Astrocyte (in vitro differentiated cells and primary cell): Measurements from ENCODE around the gene AARS2. TPM values are rescaled to one million over a fixed set of nuclear protein-coding genes. Genes with fewer than 3 reads are reported as not detected.
A peak's percentile ranks its signal among the peaks of the same experiment; 100 is the strongest.

Source experiments
- DNase-seq: peaks from one replicate; pipeline ENCODE4 v3.0.0-alpha.2; 2010; ENCODE audit warnings: low read depth
- FAIRE-seq: peaks from 2 replicates; lab custom pipeline; 2011; peaks lifted over from hg19 to GRCh38; lab: Jason Lieb, UNC
- H2AFZ ChIP-seq: 2 replicates; pipeline ENCODE4 v1.6.0; 2012; ENCODE audit warnings: low read depth, low read length, inconsistent platforms
- H3K27ac ChIP-seq: 2 replicates; pipeline ENCODE4 v1.5.1; 2011; ENCODE audit warnings: low read depth, low read length, inconsistent platforms
- H3K27me3 ChIP-seq: 2 replicates; pipeline ENCODE4 v1.6.0; 2011; ENCODE audit warnings: low read length, inconsistent platforms; ENCODE audit not compliant: insufficient read depth
- H3K36me3 ChIP-seq: 2 replicates; pipeline ENCODE4 v1.5.1; 2011; ENCODE audit warnings: low read length, inconsistent platforms; ENCODE audit not compliant: insufficient read depth
- H3K4me1 ChIP-seq: 2 replicates; pipeline ENCODE4 v1.5.1; 2011; ENCODE audit warnings: low read length, inconsistent platforms; ENCODE audit not compliant: insufficient read depth
- H3K4me2 ChIP-seq: 2 replicates; pipeline ENCODE4 v1.6.0; 2012; ENCODE audit warnings: low read length, inconsistent platforms
- H3K4me3 ChIP-seq: 2 replicates; pipeline ENCODE4 v1.5.1; 2011; ENCODE audit warnings: low read depth, mild to moderate bottlenecking, low read length, inconsistent platforms; ENCODE audit not compliant: insufficient read depth
- H3K79me2 ChIP-seq: 2 replicates; pipeline ENCODE4 v1.6.0; 2012; ENCODE audit warnings: mild to moderate bottlenecking, low read length, inconsistent platforms; ENCODE audit not compliant: insufficient read depth
- H3K9ac ChIP-seq: 2 replicates; pipeline ENCODE4 v1.6.0; 2012; ENCODE audit warnings: mild to moderate bottlenecking, low read length, inconsistent platforms
- H3K9me3 ChIP-seq: 2 replicates; pipeline ENCODE4 v1.5.1; 2012; ENCODE audit warnings: low read depth, mild to moderate bottlenecking, low read length, inconsistent platforms; ENCODE audit not compliant: insufficient read depth
- H4K20me1 ChIP-seq: 2 replicates; pipeline ENCODE4 v1.6.0; 2012; ENCODE audit warnings: low read length, inconsistent platforms; ENCODE audit not compliant: insufficient read depth
- H3K27ac Mint-ChIP-seq: one replicate; pipeline ENCODE4 v1.8.0; 2021; ENCODE audit warnings: mild to moderate bottlenecking, mixed read lengths; ENCODE audit not compliant: unreplicated experiment
- H3K27me3 Mint-ChIP-seq: one replicate; pipeline ENCODE4 v1.8.0; 2021; ENCODE audit warnings: low read depth, mixed read lengths; ENCODE audit not compliant: unreplicated experiment
- H3K36me3 Mint-ChIP-seq: one replicate; pipeline ENCODE4 v1.8.0; 2021; ENCODE audit warnings: low read depth, mixed read lengths; ENCODE audit not compliant: unreplicated experiment
- H3K4me1 Mint-ChIP-seq: one replicate; pipeline ENCODE4 v1.8.0; 2021; ENCODE audit warnings: low read depth, mixed read lengths; ENCODE audit not compliant: unreplicated experiment
- H3K4me3 Mint-ChIP-seq: one replicate; pipeline ENCODE4 v1.8.0; 2021; ENCODE audit warnings: mild to moderate bottlenecking, moderate library complexity, mixed read lengths; ENCODE audit not compliant: unreplicated experiment
- H3K9me3 Mint-ChIP-seq: one replicate; pipeline ENCODE4 v1.8.0; 2021; ENCODE audit warnings: mild to moderate bottlenecking, mixed read lengths; ENCODE audit not compliant: unreplicated experiment
- CTCF ChIP-seq: IDR thresholded peaks from 2 replicates; pipeline ENCODE4 v1.5.1; 2011; ENCODE audit warnings: low read depth, mild to moderate bottlenecking, inconsistent platforms, low read length, moderate library complexity; ENCODE audit not compliant: insufficient read depth
- EZH2 ChIP-seq: IDR thresholded peaks from 2 replicates; pipeline ENCODE4 v1.6.1; 2012; ENCODE audit warnings: mild to moderate bottlenecking, low read length, inconsistent platforms; ENCODE audit not compliant: insufficient read depth
- total RNA-seq: library from RNA; stranded (reverse); gene quantifications from 2 replicates; pipeline ENCODE4 v1.2.1, GENCODE V29; 2021

AARS2 gene
- total RNA-seq, 1 donor from 2014 or later: 12.3 TPM

GRCh38 chr6:44309631-44310030 lies 3.5 kb downstream of the AARS2 start:
- Histone ChIP-seq H3K27ac (no peak overlapping the region), H3K36me3 (peaks cover 32% of the 10 kb centered on the region), H3K4me2 (no peak overlapping the region), H4K20me1 (peaks cover 10% of the 10 kb centered on the region), H3K9ac (no peak overlapping the region), H3K9me3 (no peaks in the 10 kb centered on the region), H3K79me2 (peaks cover 19% of the 10 kb centered on the region), H3K4me3 (no peak overlapping the region), H3K4me1 (peaks cover 14% of the 10 kb centered on the region), H2AFZ (no peak overlapping the region), H3K27me3 (no peaks in the 10 kb centered on the region)
- Mint-ChIP-seq H3K9me3 (no peaks in the 10 kb centered on the region), H3K36me3 (peaks cover 25% of the 10 kb centered on the region), H3K4me3 (no peak overlapping the region), H3K27ac (no peak overlapping the region), H3K27me3 (no peaks in the 10 kb centered on the region), H3K4me1 (peaks cover 20% of the 10 kb centered on the region)
- TF ChIP-seq EZH2: no peak
- TF ChIP-seq CTCF: no peak
- no peak for DNase-seq
- no peak for FAIRE-seq

GRCh38 chr6:44309092-44309491 lies 4.1 kb downstream of the AARS2 start:
- no peaks in the 10 kb centered on the region for H3K9me3 Mint-ChIP-seq
- peaks cover 20% of the 10 kb centered on the region for H3K4me1 Mint-ChIP-seq
- Histone ChIP-seq H3K36me3 (peaks cover 32% of the 10 kb centered on the region), H3K27ac (peak overlapping the region; percentile 37), H3K4me3 (no peak overlapping the region), H3K4me2 (no peak overlapping the region), H3K9me3 (no peaks in the 10 kb centered on the region), H3K9ac (no peak overlapping the region), H3K4me1 (peaks cover 14% of the 10 kb centered on the region), H3K27me3 (no peaks in the 10 kb centered on the region), H3K79me2 (peaks cover 19% of the 10 kb centered on the region), H2AFZ (no peak overlapping the region), H4K20me1 (peaks cover 10% of the 10 kb centered on the region)
- H3K27me3 Mint-ChIP-seq: no peaks in the 10 kb centered on the region
- no peak overlapping the region for H3K4me3 Mint-ChIP-seq
- peaks cover 25% of the 10 kb centered on the region for H3K36me3 Mint-ChIP-seq
- TF ChIP-seq EZH2 (no peak), CTCF (no peak)
- DNase-seq (peak; percentile 76), FAIRE-seq (no peak)
- peak overlapping the region; percentile 47 for H3K27ac Mint-ChIP-seq

GRCh38 chr6:44307217-44307616 lies 5.9 kb downstream of the AARS2 start:
- peaks cover 17% of the 10 kb centered on the region for H3K4me1 Mint-ChIP-seq
- H3K27ac ChIP-seq: no peak overlapping the region
- H2AFZ ChIP-seq: no peak overlapping the region
- H3K79me2 ChIP-seq: peaks cover 8% of the 10 kb centered on the region
- DNase-seq (no peak), FAIRE-seq (no peak)
- peaks cover 27% of the 10 kb centered on the region for H3K36me3 Mint-ChIP-seq
- TF ChIP-seq EZH2: no peak
- TF ChIP-seq CTCF: no peak
- H3K9ac ChIP-seq: no peak overlapping the region
- H3K4me2 ChIP-seq: no peak overlapping the region
- no peaks in the 10 kb centered on the region for H3K27me3 Mint-ChIP-seq
- H3K36me3 ChIP-seq: peaks cover 42% of the 10 kb centered on the region
- H3K27ac Mint-ChIP-seq: no peak overlapping the region
- no peak overlapping the region for H3K4me3 ChIP-seq
- H3K27me3 ChIP-seq: no peaks in the 10 kb centered on the region
- peaks cover 11% of the 10 kb centered on the region for H3K4me1 ChIP-seq
- H3K9me3 ChIP-seq: no peaks in the 10 kb centered on the region
- peaks cover 8% of the 10 kb centered on the region for H4K20me1 ChIP-seq
- H3K4me3 Mint-ChIP-seq: no peak overlapping the region
- no peaks in the 10 kb centered on the region for H3K9me3 Mint-ChIP-seq
